GM19328 (cell line): ENCODE results near the gene CDH6.

Experiments
- ATAC-seq: cut with Tn5 transposase; IDR thresholded peaks from one replicate; pipeline ENCODE4 v1.9.1; 2021; ENCODE audit warnings: mild to moderate bottlenecking, moderate library complexity; ENCODE audit not compliant: unreplicated experiment

CDH6 gene

DNA sequence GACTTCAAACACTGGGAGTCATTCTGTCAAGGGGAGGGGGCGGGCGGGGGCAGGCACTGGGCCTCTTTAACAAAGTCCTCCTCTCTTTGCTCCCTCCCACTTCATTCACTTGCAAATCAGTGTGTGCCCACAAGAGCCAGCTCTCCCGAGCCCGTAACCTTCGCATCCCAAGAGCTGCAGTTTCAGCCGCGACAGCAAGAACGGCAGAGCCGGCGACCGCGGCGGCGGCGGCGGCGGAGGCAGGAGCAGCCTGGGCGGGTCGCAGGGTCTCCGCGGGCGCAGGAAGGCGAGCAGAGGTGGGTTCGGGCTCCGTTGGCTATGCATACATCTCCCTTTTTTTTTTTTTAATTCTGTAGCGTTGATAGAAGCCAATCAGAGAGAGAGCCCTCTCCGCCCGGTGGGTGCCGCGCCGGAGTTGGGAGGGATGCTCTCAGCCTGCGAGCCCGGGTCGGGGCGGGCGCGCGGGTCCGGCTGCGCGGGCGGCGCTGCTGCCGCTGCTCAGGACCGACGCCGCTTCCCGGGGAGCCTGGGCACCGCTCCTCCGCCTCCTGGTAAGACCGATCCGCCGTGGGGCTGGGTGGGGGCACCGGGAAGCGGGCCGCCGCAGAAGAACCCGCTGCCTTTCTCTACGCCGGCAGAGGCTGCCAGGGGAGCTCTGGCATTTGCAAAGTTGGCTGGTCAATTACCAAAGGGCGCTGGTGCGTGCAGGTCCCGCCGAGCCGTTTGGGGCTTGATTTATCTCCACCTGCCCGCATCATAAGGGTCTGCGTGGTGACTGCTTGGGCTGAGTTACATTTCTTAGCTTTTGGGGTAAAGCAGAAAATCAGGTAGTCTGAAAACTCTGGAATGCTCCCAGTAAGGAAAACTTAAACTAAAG, at the start of gene CDH6:
TSS of gene CDH6 (plus strand) at position 96 of the 877 bp plus-strand sequence. CDS start 73,788 bp downstream, outside the sequence.
- ATAC-seq = no peak

GRCh38 chr5:31144364-31144763, 49.1 kb upstream of the CDH6 start:
- ATAC-seq = no peak

DNA sequence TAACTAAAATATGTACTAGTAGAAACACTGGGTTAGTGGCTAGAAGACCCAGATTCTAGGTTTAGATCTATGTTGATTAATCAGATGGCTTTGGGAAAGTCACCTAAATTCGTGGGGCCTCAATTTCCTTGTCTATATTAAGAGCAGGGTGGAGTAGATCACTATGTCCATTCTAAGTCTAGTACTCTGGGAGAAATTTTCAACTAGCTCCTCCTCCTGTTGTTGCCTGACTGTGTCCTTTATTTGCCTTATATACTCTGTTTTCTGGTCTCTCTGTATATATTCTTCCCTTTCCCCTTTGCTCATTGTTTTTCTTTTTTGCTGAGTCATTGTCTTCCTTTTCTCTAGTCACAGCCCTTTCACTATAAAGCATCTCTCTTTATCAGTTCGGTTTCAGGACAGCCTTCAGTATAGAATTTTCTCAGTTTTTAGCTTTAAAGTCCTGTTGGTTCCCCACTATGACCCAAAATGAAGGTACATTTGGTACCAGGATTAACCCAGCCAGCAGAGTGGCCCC, 44.5 kb upstream of the CDH6 start:
- ATAC-seq = no peak

GRCh38 chr5:31153521-31153920, 40.0 kb upstream of the CDH6 start:
- ATAC-seq = no peak

DNA sequence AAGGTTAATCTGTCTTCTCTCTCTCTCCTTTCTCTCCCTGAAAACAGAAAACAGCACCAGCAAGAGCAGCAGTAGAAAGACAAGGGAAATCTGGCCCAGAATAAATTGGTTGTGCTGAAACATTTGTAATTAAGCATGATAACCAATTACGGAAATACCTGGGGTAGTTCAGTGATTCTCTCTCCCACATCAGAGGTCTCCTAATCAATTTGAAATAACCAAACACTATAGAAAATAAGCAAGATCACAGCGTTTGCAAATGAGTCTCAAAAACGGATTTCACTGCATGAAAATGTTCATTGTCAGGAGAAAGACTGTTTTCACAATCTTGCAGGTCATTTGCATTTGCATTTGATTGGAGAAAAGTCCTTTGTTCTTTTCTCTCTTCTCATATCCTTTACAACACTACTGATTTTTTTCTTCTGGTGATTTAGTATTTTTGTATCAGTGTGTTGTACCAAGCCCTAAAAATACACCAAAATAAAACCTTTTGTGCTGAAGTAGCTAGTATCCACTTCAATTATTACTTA, 36.8 kb upstream of the CDH6 start:
- ATAC-seq = no peak

- ATAC-seq = no peak
These were observed 35.8 kb upstream of the CDH6 start for GRCh38 chr5:31157720-31158119.

DNA sequence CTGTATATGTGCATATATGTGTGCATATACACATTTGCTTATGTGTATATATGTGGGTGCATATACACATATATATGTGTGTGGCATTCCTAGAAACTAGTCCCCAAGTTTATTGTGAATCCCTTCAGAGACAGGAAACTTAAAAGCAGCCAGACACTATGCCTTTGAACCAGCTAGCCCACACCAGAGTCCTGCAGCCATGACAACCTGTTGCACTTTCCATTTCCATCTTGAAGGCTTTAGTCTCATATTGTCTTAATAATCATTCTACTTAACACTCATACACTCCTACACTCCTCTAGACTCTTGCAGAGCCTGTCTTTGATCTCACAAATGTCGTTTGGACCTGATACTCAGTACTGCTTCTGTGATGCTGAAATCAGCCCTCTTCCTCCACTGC, 34.8 kb upstream of the CDH6 start:
- no peak for ATAC-seq

- no peak for ATAC-seq
These were observed 31.7 kb upstream of the CDH6 start for GRCh38 chr5:31161781-31162181.

DNA sequence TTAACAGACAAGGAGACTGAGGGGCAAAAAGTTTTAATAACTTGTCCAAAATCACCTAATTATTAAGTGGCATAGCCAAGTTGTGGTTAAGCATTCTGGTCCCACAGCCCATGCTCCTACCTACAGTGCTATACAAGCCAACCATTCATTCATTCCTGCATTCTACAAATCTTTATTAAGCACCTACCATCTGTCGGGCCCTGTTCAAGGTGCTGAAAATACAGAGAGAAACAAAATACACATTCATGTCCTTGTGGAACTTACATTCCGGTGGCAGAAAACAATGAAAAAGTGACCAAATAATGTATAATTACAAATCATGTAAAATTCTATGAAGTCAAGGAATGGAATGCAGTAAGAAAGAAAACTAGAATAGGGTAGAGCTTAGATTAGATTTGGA, 27.8 kb upstream of the CDH6 start:
- no peak for ATAC-seq

DNA sequence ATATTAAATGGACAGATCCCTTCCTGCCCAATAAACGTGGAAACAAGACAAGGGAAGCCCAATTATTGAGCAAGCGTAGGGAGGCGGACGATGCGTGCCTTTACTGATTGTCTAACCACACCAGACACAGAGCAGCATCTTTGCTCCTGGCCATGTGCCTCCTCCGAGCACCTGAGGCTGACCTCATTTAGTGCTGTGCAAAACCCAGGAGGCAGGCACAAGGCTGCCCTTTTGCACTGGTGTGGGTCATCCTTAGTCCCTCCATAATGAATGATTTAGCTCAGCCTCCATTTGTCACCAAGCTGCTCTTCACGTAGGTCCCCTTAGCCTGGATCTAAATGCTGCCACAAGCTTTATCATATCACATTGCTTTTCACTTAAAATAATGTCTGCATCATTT, 24.1 kb upstream of the CDH6 start:
- no peak for ATAC-seq

- no peak for ATAC-seq
These were observed 20.6 kb upstream of the CDH6 start for GRCh38 chr5:31172881-31173280.

- no peak for ATAC-seq
These were observed 19.9 kb upstream of the CDH6 start for GRCh38 chr5:31173614-31174013.

GRCh38 chr5:31181376-31181987, 12.0 kb upstream of the CDH6 start:
- no peak for ATAC-seq

- ATAC-seq = no peak
These were observed 11.3 kb upstream of the CDH6 start for GRCh38 chr5:31182136-31182535.

GRCh38 chr5:31185951-31186350, 7.5 kb upstream of the CDH6 start:
- no peak for ATAC-seq

GRCh38 chr5:31186672-31187267, 6.7 kb upstream of the CDH6 start:
- no peak for ATAC-seq

GRCh38 chr5:31187591-31187990, 5.9 kb upstream of the CDH6 start:
- no peak for ATAC-seq

GRCh38 chr5:31192442-31192841, 1.0 kb upstream of the CDH6 start:
- no peak for ATAC-seq

GRCh38 chr5:31193116-31193515, 370 bp upstream of the CDH6 start:
- no peak for ATAC-seq

DNA sequence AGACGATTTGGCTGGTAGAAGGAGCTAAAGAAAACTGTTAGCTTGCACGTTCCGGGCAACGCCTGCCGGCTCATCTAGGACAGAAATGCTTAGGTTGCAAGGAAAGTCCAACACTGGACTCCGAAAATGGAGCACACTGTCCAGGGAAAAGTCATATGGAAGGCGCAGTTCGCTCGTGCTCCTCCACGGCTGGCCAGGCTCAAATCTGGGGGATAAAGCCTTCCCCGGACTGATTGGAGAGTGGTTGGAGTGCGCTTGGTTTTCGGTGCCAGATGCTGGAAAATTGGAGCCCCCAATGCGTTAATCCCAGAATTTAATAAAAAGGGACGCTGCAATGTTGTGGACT, 955 bp downstream of the CDH6 start:
- ATAC-seq = no peak

GRCh38 chr5:31194892-31195555, 1.5 kb downstream of the CDH6 start:
- no peak for ATAC-seq
